ENCODE results near the gene MESP1.
"Not testable (repeated sequence)": the region's sequence is repeated elsewhere in the genome, so short reads cannot be mapped to it uniquely, and the experiment has no call there.

The MESP1 gene

GRCh38 chr15:89750560-89751542 is at the start of gene MESP1:
Gene MESP1 (minus strand): TSS chr15:89751249. CDS start chr15:89751231, 18 bp downstream.
- peak; percentile 86 for DNase-seq (ENCODE audit: low spot score)

GRCh38 chr15:89799918-89800498 is 49.0 kb upstream of the MESP1 start:
- DNase-seq (ENCODE audit: low spot score), result no peak

- no peak for DNase-seq (ENCODE audit: low spot score)
Measured at GRCh38 chr15:89799011-89799911, 48.2 kb upstream of the MESP1 start.

GRCh38 chr15:89797678-89798201 is 46.7 kb upstream of the MESP1 start:
- no peak for DNase-seq (ENCODE audit: low spot score)

- no peak for DNase-seq (ENCODE audit: low spot score)
Measured at GRCh38 chr15:89795996-89796395, 44.9 kb upstream of the MESP1 start.

- no peak for DNase-seq (ENCODE audit: low spot score)
Measured at GRCh38 chr15:89794627-89795241, 43.7 kb upstream of the MESP1 start.

GRCh38 chr15:89792106-89792805 is 41.2 kb upstream of the MESP1 start:
- DNase-seq (ENCODE audit: low spot score), result no peak

GRCh38 chr15:89790661-89791060 is 39.6 kb upstream of the MESP1 start:
- DNase-seq (ENCODE audit: low spot score), result no peak

GRCh38 chr15:89790206-89790605 is 39.2 kb upstream of the MESP1 start:
- no peak for DNase-seq (ENCODE audit: low spot score)

- not testable (repeated sequence) for DNase-seq (ENCODE audit: low spot score)
Measured at GRCh38 chr15:89788585-89788984, 37.5 kb upstream of the MESP1 start.

GRCh38 chr15:89787944-89788343 is 36.9 kb upstream of the MESP1 start:
- no peak for DNase-seq (ENCODE audit: low spot score)

GRCh38 chr15:89785774-89786140 is 34.7 kb upstream of the MESP1 start:
- no peak for DNase-seq (ENCODE audit: low spot score)

- DNase-seq (ENCODE audit: low spot score), result no peak
Measured at GRCh38 chr15:89785064-89785773, 34.2 kb upstream of the MESP1 start.

- DNase-seq (ENCODE audit: low spot score), result no peak
Measured at GRCh38 chr15:89784686-89784960, 33.6 kb upstream of the MESP1 start.

- no peak for DNase-seq (ENCODE audit: low spot score)
Measured at GRCh38 chr15:89783861-89784685, 33.0 kb upstream of the MESP1 start.

GRCh38 chr15:89783111-89783860 is 32.2 kb upstream of the MESP1 start:
- no peak for DNase-seq (ENCODE audit: low spot score)

- not testable (repeated sequence) for DNase-seq (ENCODE audit: low spot score)
Measured at GRCh38 chr15:89782619-89782950, 31.5 kb upstream of the MESP1 start.

GRCh38 chr15:89781891-89782618 is 31.0 kb upstream of the MESP1 start:
- DNase-seq (ENCODE audit: low spot score), result no peak

All from cerebellar cortex (tissue), 1 donor.